WTC11 (cell line): ENCODE data around the gene DOHH. TPM values are rescaled to one million over a fixed set of nuclear protein-coding genes. Genes with fewer than 3 reads are reported as not detected.

Experiments used
- ATAC-seq: fragments of 200-7000 bp; cut with Tn5 transposase; 2 replicates; pipeline ENCODE4 v1.10.0; 2021; ENCODE audit warnings: mild to moderate bottlenecking, moderate library complexity
- CTCF ChIA-PET: fragments of 300-600 bp; sonication (Branson Sonifier 250); formaldehyde crosslinking; loops from one replicate; lab custom pipeline; 2021; ENCODE audit warnings: antibody characterized with exemption; lab: Charles Lee
- POLR2A ChIA-PET: fragments of 350-600 bp; sonication (Branson Sonifier 250); formaldehyde crosslinking; loops from one replicate; lab custom pipeline; 2021; ENCODE audit warnings: antibody characterized with exemption; lab: Charles Lee
- DNase-seq: peaks from one replicate; pipeline ENCODE4 v3.0.0; 2021; ENCODE audit warnings: low spot score
- H3K27ac Mint-ChIP-seq: 2 replicates; pipeline ENCODE4 v1.8.0; 2021; ENCODE audit warnings: mixed read lengths
- H3K27me3 Mint-ChIP-seq: 2 replicates; pipeline ENCODE4 v1.8.0; 2021; ENCODE audit warnings: low read depth, mild to moderate bottlenecking, moderate library complexity, mixed read lengths
- H3K36me3 Mint-ChIP-seq: 2 replicates; pipeline ENCODE4 v1.8.0; 2021; ENCODE audit warnings: mixed read lengths
- H3K4me1 Mint-ChIP-seq: 2 replicates; pipeline ENCODE4 v1.8.0; 2022; ENCODE audit warnings: mixed read lengths
- H3K4me3 Mint-ChIP-seq: 2 replicates; pipeline ENCODE4 v1.8.0; 2021; ENCODE audit warnings: mild to moderate bottlenecking, moderate library complexity, mixed read lengths
- H3K9me3 Mint-ChIP-seq: 2 replicates; pipeline ENCODE4 v1.8.0; 2021; ENCODE audit warnings: mixed read lengths
- AR ChIP-seq: fragments of 250-450 bp; sonication (Bioruptor Pico); IDR thresholded peaks from 2 replicates; pipeline ENCODE4 v1.9.0; 2021; ENCODE audit warnings: mild to moderate bottlenecking
- CREB1 ChIP-seq: sonication (generic); formaldehyde crosslinking; IDR thresholded peaks from 2 replicates; pipeline ENCODE4 v1.8.0; 2023; ENCODE audit warnings: mild to moderate bottlenecking, missing genetic modification reagents
- CREM ChIP-seq: sonication (generic); formaldehyde crosslinking; IDR thresholded peaks from 2 replicates; pipeline ENCODE4 v1.8.1; 2022; ENCODE audit warnings: mild to moderate bottlenecking, missing genetic modification reagents, moderate library complexity
- E2F1 ChIP-seq: sonication (generic); formaldehyde crosslinking; IDR thresholded peaks from 2 replicates; pipeline ENCODE4 v1.8.0; 2022; ENCODE audit warnings: mild to moderate bottlenecking, missing genetic modification reagents
- EMX1 ChIP-seq: fragments of 250-450 bp; sonication (Bioruptor Pico); IDR thresholded peaks from 2 replicates; pipeline ENCODE4 v1.8.0; 2021; ENCODE audit warnings: mild to moderate bottlenecking
- FOXP1 ChIP-seq: sonication (generic); formaldehyde crosslinking; IDR thresholded peaks from 2 replicates; pipeline ENCODE4 v1.8.0; 2022; ENCODE audit warnings: missing genetic modification reagents, mild to moderate bottlenecking, moderate library complexity, borderline replicate concordance
- GRHL2 ChIP-seq: fragments of 250-450 bp; sonication (Bioruptor Pico); IDR thresholded peaks from 2 replicates; pipeline ENCODE4 v1.8.0; 2022; ENCODE audit warnings: mild to moderate bottlenecking, moderate library complexity; ENCODE audit not compliant: insufficient replicate concordance, severe bottlenecking
- MAX ChIP-seq: sonication (generic); formaldehyde crosslinking; IDR thresholded peaks from 2 replicates; pipeline ENCODE4 v1.8.0; 2022; ENCODE audit warnings: mild to moderate bottlenecking, missing genetic modification reagents
- MXD4 ChIP-seq: fragments of 250-450 bp; sonication (Bioruptor Pico); IDR thresholded peaks from 2 replicates; pipeline ENCODE4 v1.8.0; 2021; ENCODE audit warnings: mild to moderate bottlenecking, moderate library complexity, borderline replicate concordance
- NR2C2 ChIP-seq: sonication (generic); formaldehyde crosslinking; IDR thresholded peaks from 2 replicates; pipeline ENCODE4 v1.8.0; 2022; ENCODE audit warnings: mild to moderate bottlenecking, missing genetic modification reagents
- PRDM15 ChIP-seq: sonication (generic); formaldehyde crosslinking; IDR thresholded peaks from 2 replicates; pipeline ENCODE4 v1.8.0; 2022; ENCODE audit warnings: missing genetic modification reagents
- RORB ChIP-seq: fragments of 250-450 bp; sonication (Bioruptor Pico); IDR thresholded peaks from 2 replicates; pipeline ENCODE4 v1.9.0; 2021; ENCODE audit warnings: mild to moderate bottlenecking
- SMAD4 ChIP-seq: sonication (generic); formaldehyde crosslinking; IDR thresholded peaks from 2 replicates; pipeline ENCODE4 v1.8.0; 2022; ENCODE audit warnings: mild to moderate bottlenecking, missing genetic modification reagents
- ZBTB21 ChIP-seq: sonication (generic); formaldehyde crosslinking; IDR thresholded peaks from 2 replicates; pipeline ENCODE4 v1.8.1; 2023; ENCODE audit warnings: mild to moderate bottlenecking, missing genetic modification reagents, borderline replicate concordance
- ZBTB43 ChIP-seq: sonication (generic); formaldehyde crosslinking; IDR thresholded peaks from 2 replicates; pipeline ENCODE4 v1.8.1; 2023; ENCODE audit warnings: mild to moderate bottlenecking, missing genetic modification reagents
- ZNF219 ChIP-seq: sonication (generic); formaldehyde crosslinking; IDR thresholded peaks from 2 replicates; pipeline ENCODE4 v1.8.0; 2023; ENCODE audit warnings: missing genetic modification reagents, mild to moderate bottlenecking, borderline replicate concordance
- ZNF263 ChIP-seq: sonication (generic); formaldehyde crosslinking; IDR thresholded peaks from 2 replicates; pipeline ENCODE4 v1.8.1; 2022; ENCODE audit warnings: low read depth, mild to moderate bottlenecking, moderate library complexity, missing genetic modification reagents
- ZNF396 ChIP-seq: fragments of 250-450 bp; sonication (Bioruptor Pico); IDR thresholded peaks from 2 replicates; pipeline ENCODE4 v1.8.0; 2021; ENCODE audit warnings: mild to moderate bottlenecking, moderate library complexity, borderline replicate concordance
- ZNF512 ChIP-seq: sonication (generic); formaldehyde crosslinking; IDR thresholded peaks from 2 replicates; pipeline ENCODE4 v1.8.1; 2022; ENCODE audit warnings: missing genetic modification reagents, borderline replicate concordance
- ZSCAN18 ChIP-seq: fragments of 250-450 bp; sonication (Bioruptor Pico); IDR thresholded peaks from 2 replicates; pipeline ENCODE4 v2.1.2; 2022; ENCODE audit warnings: mild to moderate bottlenecking, moderate library complexity
- total RNA-seq: library from RNA; stranded (reverse); gene quantifications from 3 replicates; pipeline ENCODE4 v1.2.3, GENCODE V29; 2021

DOHH gene
- total RNA-seq, 1 experiment from 2014 or later = 22.2 TPM

- POLR2A ChIA-PET = interaction anchor here (0.7 kb wide), 2 partner anchors 10 to 127 kb away, joined by 4 read pairs; no protein-coding TSS in a partner anchor
- peaks cover 10% of the 10 kb centered on the region for H3K27me3 Mint-ChIP-seq
- H3K9me3 Mint-ChIP-seq = no peaks in the 10 kb centered on the region
- DNase-seq (no peak), ATAC-seq (no peak; the same call in 1 of the 2 replicates)
- no peak for TF ChIP-seq RORB
- TF ChIP-seq ZNF512 = no peak
- TF ChIP-seq ZBTB43 (CRISPR knock-in tag) = no peak
- TF ChIP-seq ZSCAN18 = no peak
- no peak for TF ChIP-seq MXD4
- no peak for TF ChIP-seq PRDM15 (CRISPR knock-in tag)
- no peak for TF ChIP-seq ZNF396 (CRISPR knock-in tag)
- no peak for TF ChIP-seq E2F1 (CRISPR knock-in tag)
- TF ChIP-seq ZNF219 (CRISPR knock-in tag) = no peak
- no peak for TF ChIP-seq ZNF263
- no peak for TF ChIP-seq CREM (CRISPR knock-in tag)
- TF ChIP-seq CREB1 = no peak
- TF ChIP-seq AR (CRISPR knock-in tag) = no peak
- no peak for TF ChIP-seq FOXP1 (CRISPR knock-in tag)
- no peak for TF ChIP-seq MAX (CRISPR knock-in tag)
- no peak for TF ChIP-seq SMAD4
- TF ChIP-seq NR2C2 (CRISPR knock-in tag) = no peak
- no peak for TF ChIP-seq EMX1 (CRISPR knock-in tag)
- TF ChIP-seq GRHL2 (CRISPR knock-in tag) = no peak
- TF ChIP-seq ZBTB21 (CRISPR knock-in tag) = no peak
- no peak overlapping the region for H3K27ac Mint-ChIP-seq
- peak overlapping the region; percentile 62 for H3K4me3 Mint-ChIP-seq
- CTCF ChIA-PET = interaction anchor here (0.7 to 2.5 kb wide), 13 partner anchors 9 to 349 kb away, joined by 3 to 26 read pairs (median 4); partner anchors contain the start of gene DOHH
- H3K4me1 Mint-ChIP-seq = peaks cover 20% of the 10 kb centered on the region
- no peaks in the 10 kb centered on the region for H3K36me3 Mint-ChIP-seq
Observed at GRCh38 chr19:3478409-3479176, 21.9 kb downstream of the DOHH start.
